Hair follicular keratinocyte (primary cell): ENCODE data around the gene FIS1. TPM values are rescaled to one million over a fixed set of nuclear protein-coding genes. Genes with fewer than 3 reads are reported as not detected.

Experiments
- total RNA-seq: library from RNA; depleted of rRNA; stranded (reverse); fragments of >200 nt; gene quantifications from 2 replicates; pipeline ENCODE4 v1.2.3, GENCODE V29; 2015

Gene FIS1
- 223 and 251 TPM in 2 replicates for total RNA-seq

DNA sequence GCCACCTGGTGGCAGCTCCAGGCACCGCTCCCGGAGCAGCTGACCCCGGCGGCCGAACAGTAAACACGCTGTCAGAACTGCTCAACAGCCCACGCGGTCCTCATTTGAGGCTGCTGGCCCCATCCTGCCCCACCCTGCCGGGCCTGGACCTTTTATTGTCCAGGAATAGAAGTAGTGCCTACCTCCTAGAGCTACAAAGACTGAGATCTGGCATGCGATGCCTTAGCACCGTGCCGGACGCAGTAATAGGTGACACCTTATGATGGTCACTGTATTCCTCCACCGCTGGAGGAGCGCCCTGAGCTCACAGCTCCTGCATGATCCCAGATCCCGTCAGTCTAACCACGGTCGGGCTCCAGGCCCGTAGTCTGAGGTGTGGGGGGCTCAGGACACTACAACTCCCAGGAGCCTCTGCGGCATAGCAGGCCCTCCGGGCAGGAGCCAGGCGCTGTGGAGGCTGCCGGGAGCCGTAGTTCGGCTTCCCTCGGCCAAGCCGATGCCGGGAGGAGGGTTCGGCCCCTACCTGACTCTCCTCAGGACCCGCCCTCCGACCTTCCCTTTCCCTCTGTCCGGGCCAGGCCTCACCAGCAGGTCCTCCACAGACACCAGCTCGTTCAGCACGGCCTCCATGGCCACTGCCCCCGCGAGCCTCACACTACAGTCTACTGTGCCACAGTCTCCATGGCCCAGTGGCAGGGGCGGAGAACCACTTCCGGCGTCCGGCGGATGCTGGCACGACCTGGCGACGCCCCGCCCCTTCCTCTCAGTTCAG lies at the start of gene FIS1:
TSS of gene FIS1 (minus strand) at position 707 of the 772 bp plus-strand sequence. CDS start at position 630, 77 bp downstream.

DNA sequence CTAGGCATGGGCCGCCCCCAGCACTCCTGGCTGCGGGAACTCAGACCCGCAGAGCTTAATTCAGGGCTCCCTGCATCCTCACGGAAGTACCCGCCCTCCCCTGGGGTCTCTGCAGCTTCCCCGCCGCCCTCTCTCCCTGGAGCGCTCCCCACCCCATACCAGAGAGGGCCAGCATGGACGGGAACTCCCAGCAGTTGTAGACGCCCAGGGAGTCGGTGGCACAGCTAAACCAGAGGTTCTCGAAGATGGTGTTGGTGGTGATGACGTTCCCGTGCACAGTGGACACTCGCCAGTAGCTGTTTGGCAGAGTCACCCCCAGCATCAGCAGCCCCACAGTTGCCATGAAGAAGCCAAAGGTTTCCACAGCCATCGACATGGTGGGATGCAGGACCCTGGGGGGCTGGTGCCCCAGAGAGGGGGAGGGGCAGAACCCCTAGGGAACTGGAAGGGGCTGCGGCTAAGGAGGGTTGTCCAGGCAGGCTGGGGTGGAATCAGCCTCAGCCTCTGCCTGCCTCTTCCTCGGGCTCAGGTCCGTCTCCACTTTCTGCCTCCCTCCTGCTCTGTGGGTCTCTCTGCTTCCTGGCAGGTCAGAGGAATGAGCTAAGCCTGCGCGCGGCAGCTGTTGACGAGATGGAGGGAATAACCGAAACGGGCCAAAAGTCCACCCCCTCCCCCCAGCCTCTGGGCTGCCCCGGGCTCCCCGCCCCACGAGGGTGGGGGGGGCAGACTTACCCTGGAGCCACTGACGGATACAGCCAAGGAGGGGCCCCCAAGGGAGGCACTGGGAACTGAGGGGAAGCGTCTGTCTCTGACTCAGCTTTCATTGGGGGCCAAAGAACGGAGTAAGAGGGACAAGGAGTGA lies 7.4 kb downstream of the FIS1 start, which contains the start of gene CLDN15:
TSS of gene CLDN15 (minus strand) at position 597 of the 862 bp plus-strand sequence. CDS start at position 376, 221 bp downstream.

DNA sequence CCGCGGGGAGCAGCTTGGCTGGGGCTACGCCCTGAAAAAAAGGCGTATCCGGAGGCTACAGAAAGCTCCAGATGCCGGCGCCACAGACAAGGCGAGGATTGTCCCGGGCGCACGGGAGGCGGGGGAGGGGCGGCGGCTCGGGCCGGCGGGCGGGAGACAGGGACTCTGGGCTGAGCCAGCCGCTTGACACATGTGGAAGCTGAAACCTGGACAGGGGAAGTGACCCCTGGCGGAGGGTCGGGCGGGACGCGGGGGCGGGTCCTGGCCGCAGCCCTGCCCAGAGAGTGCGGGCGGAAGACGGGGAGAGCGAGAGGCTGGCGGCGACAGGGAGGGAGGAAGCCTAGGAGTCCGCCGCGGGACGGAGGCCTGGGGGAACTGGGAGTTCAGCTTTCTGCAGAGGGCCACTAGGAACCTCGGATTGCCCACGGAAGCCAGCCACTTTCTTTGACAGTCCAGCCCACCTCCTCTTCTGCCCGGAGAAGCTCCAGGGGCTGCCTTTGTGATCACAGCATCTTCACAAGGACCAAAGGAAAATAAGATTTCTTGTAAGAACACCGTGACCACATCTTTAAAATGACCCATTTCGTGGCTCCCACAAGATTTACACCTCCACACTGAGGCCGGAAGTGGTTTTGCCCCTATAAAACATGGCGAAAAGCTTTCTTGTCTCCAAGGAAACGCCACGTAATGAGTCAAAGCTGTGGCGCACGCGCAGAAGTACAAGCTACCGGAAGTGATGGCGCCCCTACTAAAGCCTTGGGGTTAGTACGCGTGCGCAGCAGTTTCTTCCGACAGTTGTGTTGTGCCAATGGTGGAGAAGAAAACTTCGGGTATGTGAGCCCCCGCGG lies 27.3 kb downstream of the FIS1 start, which contains the start of the genes PLOD3 and ZNHIT1:
TSS of gene PLOD3 (minus strand) at position 194 of the 848 bp plus-strand sequence. CDS start 307 bp downstream, outside the sequence.
TSS of gene ZNHIT1 (plus strand) at position 778 of the 848 bp plus-strand sequence. CDS start at position 809, 31 bp downstream.

DNA sequence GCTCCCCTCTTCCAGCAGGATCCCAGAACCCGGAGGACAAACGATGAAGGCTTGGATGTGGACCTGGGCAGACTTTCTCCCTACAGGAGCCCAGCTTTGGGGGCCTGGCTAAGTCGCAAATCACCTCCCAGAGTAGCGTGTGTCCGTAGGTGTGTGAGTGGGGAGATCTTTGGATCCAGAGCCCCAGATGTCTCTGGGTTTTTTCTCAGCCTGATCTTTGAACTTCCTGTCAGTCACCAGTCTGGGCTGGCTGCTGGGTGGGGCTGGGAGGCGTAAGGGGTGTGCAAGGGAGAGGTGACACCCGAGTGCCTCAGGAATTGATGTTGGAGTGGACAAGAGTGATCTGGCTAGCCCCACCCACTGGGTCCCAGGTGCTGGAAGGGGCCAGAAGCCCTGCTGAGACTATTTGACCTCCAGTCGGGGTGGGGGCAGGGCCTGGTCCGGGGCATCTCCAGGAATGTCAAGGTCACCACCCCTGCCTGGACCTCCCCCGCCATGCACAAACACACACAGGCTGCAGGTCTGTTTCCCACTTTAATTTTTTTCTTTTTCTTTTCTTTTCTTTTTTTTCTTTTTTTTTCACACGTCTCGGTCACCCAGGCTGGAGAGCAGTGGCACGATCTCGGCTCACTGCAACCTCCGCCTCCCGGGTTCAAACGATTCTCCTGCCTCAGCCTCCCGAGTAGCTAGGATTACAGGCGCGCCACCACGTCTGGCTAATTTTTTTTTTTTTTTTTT lies 43.9 kb downstream of the FIS1 start, which contains the start of gene MOGAT3:
TSS of gene MOGAT3 (minus strand) at position 175 of the 738 bp plus-strand sequence. CDS start 182 bp downstream, outside the sequence.

Other genes starting within 250 kb of the FIS1 start
- gene MUC17, start 225.0 kb downstream of the FIS1 start, total RNA-seq: not detected in 2 replicates
- gene TRIM56, start 159.6 kb downstream of the FIS1 start, total RNA-seq: 6.0 and 13.6 TPM in 2 replicates
- 244 and 431 TPM in 2 replicates for gene SERPINE1, start 118.0 kb downstream of the FIS1 start, total RNA-seq
- 259 and 320 TPM in 2 replicates for gene AP1S1, start 90.6 kb downstream of the FIS1 start, total RNA-seq
- gene VGF, start 79.5 kb downstream of the FIS1 start, total RNA-seq: 0.08 TPM in 1 of 2 replicates, not detected in the other
- not detected in 2 replicates for gene NAT16, start 64.8 kb downstream of the FIS1 start, total RNA-seq
- gene MOGAT3, start 44.0 kb downstream of the FIS1 start, total RNA-seq: not detected in 2 replicates
- 60.8 and 78.1 TPM in 2 replicates for gene PLOD3, start 27.5 kb downstream of the FIS1 start, total RNA-seq
- gene ZNHIT1, start 26.9 kb downstream of the FIS1 start, total RNA-seq: 131 and 137 TPM in 2 replicates
- gene CLDN15, start 7.3 kb downstream of the FIS1 start, total RNA-seq: 1.9 and 2.8 TPM in 2 replicates
- gene IFT22, start 76.7 kb upstream of the FIS1 start, total RNA-seq: 17.3 and 20.1 TPM in 2 replicates
- gene COL26A1, start 117.8 kb upstream of the FIS1 start, total RNA-seq: not detected in 2 replicates